HEK293T (cell line): ENCODE data around the gene WDR13.

Experiments used
- ARNT ChIP-seq: fragments of 450-650 bp; IDR thresholded peaks from 2 replicates; pipeline ENCODE4 v1.6.1; 2017; ENCODE audit warnings: mild to moderate bottlenecking
- BHLHE40 ChIP-seq: fragments of 450-650 bp; IDR thresholded peaks from 2 replicates; pipeline ENCODE4 v1.6.1; 2016; ENCODE audit warnings: mild to moderate bottlenecking, moderate library complexity, borderline replicate concordance
- CTBP1 ChIP-seq: fragments of 450-650 bp; IDR thresholded peaks from 2 replicates; pipeline ENCODE4 v1.6.1; 2016; ENCODE audit warnings: borderline replicate concordance
- FOXM1 ChIP-seq: fragments of 450-650 bp; IDR thresholded peaks from 2 replicates; pipeline ENCODE4 v1.6.1; 2017; ENCODE audit warnings: mild to moderate bottlenecking, borderline replicate concordance
- HDGF ChIP-seq: fragments of 450-650 bp; IDR thresholded peaks from 2 replicates; pipeline ENCODE4 v1.6.1; 2017; ENCODE audit warnings: antibody characterized with exemption, borderline replicate concordance
- PKNOX1 ChIP-seq: fragments of 450-650 bp; IDR thresholded peaks from 2 replicates; pipeline ENCODE4 v1.6.1; 2016
- SP1 ChIP-seq: fragments of 450-650 bp; IDR thresholded peaks from 2 replicates; pipeline ENCODE4 v1.6.1; 2017
- SUZ12 ChIP-seq: fragments of 450-650 bp; IDR thresholded peaks from 2 replicates; pipeline ENCODE4 v1.6.1; 2016; ENCODE audit warnings: mild to moderate bottlenecking
- TARDBP ChIP-seq: fragments of 450-650 bp; IDR thresholded peaks from 2 replicates; pipeline ENCODE4 v1.6.1; 2016

- TF ChIP-seq SP1 (no peak), PKNOX1 (no peak), BHLHE40 (no peak), FOXM1 (no peak), HDGF (no peak), CTBP1 (no peak), SUZ12 (no peak), ARNT (no peak), TARDBP (no peak)
Observed at GRCh38 chrX:48579259-48579658, 18.0 kb upstream of the WDR13 start.
